Measurements from ENCODE around the gene MAMDC2.

Gene MAMDC2

DNA sequence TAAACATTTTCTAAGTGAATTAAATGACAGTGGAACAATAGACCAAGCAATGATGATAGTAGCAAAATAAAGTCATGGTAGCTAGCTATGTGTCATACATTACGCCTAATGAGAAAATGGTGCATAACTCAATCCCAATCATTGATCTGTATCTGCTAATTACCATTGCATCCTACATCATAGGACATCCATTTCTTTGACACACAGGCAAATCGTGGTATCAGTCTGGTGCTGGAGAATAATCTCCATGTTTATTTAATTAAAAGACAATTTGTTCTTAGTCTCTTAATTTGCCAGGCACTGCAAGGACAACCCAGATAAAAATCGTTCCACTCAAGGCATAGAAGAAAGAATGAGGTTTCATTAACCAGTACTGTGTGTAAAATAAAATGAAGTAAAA is 125.6 kb downstream of the MAMDC2 start:
- TF ChIP-seq CSDC2 (CRISPR knock-in tag; IDR thresholded peaks at IDR 0.05) (no peak), ZNF565 (CRISPR knock-in tag; conservative IDR thresholded peaks at IDR 0.05; ENCODE audit: low read depth) (no peak), TCF4 (CRISPR knock-in tag; IDR thresholded peaks at IDR 0.05; ENCODE audit: borderline replicate concordance) (0 out of 2 replicates have a peak, but pooled peaks have one; percentile 51)
- TF ChIP-seq, protein P1, sequence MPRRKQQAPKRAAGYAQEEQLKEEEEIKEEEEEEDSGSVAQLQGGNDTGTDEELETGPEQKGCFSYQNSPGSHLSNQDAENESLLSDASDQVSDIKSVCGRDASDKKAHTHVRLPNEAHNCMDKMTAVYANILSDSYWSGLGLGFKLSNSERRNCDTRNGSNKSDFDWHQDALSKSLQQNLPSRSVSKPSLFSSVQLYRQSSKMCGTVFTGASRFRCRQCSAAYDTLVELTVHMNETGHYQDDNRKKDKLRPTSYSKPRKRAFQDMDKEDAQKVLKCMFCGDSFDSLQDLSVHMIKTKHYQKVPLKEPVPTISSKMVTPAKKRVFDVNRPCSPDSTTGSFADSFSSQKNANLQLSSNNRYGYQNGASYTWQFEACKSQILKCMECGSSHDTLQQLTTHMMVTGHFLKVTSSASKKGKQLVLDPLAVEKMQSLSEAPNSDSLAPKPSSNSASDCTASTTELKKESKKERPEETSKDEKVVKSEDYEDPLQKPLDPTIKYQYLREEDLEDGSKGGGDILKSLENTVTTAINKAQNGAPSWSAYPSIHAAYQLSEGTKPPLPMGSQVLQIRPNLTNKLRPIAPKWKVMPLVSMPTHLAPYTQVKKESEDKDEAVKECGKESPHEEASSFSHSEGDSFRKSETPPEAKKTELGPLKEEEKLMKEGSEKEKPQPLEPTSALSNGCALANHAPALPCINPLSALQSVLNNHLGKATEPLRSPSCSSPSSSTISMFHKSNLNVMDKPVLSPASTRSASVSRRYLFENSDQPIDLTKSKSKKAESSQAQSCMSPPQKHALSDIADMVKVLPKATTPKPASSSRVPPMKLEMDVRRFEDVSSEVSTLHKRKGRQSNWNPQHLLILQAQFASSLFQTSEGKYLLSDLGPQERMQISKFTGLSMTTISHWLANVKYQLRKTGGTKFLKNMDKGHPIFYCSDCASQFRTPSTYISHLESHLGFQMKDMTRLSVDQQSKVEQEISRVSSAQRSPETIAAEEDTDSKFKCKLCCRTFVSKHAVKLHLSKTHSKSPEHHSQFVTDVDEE (CRISPR knock-in tag; IDR thresholded peaks at IDR 0.05) = peak; percentile 59; the same call in 1 of the 2 replicates
- ATAC-seq = no peak

DNA sequence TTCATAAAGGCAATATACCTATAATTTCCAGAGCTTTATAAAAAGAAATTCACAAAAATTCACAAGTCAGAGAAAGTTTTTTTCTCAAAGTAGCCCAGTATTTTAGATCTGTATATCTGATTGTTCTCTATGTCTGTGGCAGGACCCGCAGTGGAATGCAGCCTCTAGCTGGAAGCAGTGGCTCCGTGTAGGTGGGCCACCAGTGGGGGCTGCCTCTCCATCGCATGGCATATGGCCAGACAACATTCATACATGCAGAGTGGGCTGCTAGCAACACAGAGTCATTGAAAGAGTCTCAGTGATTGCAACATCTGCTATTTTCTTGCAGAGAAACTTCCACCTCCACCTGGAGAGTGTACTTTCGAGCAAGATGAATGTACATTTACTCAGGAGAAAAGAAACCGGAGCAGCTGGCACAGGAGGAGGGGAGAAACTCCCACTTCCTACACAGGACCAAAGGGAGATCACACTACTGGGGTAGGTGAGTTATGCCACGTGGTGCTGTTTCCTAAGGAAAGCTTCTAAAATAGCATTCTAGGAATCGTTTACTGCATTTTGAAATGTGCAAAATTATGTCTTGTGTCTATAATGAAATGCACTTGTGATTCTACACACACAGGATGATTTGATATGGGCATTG is 126.6 kb downstream of the MAMDC2 start:
- no peak for ATAC-seq
- TF ChIP-seq OSR1 (CRISPR knock-in tag; IDR thresholded peaks at IDR 0.05) = no peak

DNA sequence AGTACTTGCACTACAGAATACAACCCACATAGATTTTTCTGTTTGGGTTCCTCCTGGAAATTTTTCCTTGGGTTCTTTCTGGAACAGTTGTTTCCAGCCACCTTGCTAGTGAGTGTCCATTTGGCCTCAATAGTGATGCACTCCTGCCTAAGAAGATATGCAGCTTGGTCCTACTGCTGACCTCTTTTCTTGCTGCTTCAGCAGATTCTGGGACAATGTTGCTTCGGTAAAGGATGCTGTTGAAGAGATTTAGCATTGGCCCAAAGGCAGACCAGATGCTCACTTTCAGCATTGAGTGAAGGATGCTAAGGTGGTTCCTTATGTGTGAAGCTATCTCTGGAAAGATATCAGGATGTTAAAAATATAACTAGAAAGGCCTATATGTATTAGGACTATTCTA is 128.9 kb downstream of the MAMDC2 start:
- ATAC-seq = no peak
- TF ChIP-seq ISL1 (CRISPR knock-in tag; IDR thresholded peaks at IDR 0.05) (no peak), ARNTL (CRISPR knock-in tag; IDR thresholded peaks at IDR 0.05; ENCODE audit: borderline replicate concordance, low read depth) (no peak), ZFP30 (CRISPR knock-in tag; IDR thresholded peaks at IDR 0.05) (no peak)
- TF ChIP-seq, protein P2, sequence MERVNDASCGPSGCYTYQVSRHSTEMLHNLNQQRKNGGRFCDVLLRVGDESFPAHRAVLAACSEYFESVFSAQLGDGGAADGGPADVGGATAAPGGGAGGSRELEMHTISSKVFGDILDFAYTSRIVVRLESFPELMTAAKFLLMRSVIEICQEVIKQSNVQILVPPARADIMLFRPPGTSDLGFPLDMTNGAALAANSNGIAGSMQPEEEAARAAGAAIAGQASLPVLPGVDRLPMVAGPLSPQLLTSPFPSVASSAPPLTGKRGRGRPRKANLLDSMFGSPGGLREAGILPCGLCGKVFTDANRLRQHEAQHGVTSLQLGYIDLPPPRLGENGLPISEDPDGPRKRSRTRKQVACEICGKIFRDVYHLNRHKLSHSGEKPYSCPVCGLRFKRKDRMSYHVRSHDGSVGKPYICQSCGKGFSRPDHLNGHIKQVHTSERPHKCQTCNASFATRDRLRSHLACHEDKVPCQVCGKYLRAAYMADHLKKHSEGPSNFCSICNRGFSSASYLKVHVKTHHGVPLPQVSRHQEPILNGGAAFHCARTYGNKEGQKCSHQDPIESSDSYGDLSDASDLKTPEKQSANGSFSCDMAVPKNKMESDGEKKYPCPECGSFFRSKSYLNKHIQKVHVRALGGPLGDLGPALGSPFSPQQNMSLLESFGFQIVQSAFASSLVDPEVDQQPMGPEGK (CRISPR knock-in tag; IDR thresholded peaks at IDR 0.05; ENCODE audit: borderline replicate concordance) = no peak

DNA sequence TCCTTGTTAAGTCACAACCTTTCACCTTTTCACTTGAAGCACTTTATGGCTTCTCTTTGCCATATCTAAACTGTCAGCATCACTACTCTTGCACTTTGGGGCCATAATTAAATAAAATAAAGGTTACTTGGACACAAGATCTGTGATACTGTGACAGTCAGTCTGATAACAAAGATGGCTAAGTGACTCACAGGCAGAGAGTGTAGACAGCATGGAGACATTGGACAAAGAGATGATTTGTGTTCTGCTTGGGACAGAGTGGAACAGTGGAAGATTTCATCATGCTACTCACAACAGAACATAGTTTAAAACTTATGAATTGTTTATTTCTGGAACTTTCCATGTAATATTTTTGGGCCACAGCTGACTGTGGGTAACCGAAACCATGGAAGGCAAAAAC is 133.5 kb downstream of the MAMDC2 start:
- TF ChIP-seq BACH2 (CRISPR knock-in tag; IDR thresholded peaks at IDR 0.05; ENCODE audit: borderline replicate concordance) (no peak), ISL1 (CRISPR knock-in tag; IDR thresholded peaks at IDR 0.05) (peak; percentile 84)
- ATAC-seq = no peak

DNA sequence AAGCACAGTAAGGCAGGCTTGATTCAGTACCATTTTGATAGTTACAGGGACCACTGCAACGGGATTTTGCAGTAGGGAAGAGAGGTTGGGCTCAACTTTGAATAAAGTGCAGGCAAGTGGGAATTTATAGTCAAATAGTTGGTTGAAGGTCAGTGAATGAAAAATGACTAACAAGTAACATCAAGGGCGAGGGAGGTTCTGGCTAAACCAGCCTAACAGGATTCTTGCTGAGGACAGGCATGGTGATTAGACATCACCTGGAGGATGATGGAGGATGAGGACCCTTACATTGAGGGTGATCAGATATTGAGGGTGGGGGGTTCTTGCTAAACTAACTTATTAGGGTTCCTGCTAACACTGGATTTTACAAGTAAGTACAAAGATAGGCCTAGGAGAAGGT is 149.1 kb downstream of the MAMDC2 start:
- no peak for ATAC-seq

More for the DNA sequence above, 149.1 kb downstream of the MAMDC2 start:
- TF ChIP-seq, protein P3, sequence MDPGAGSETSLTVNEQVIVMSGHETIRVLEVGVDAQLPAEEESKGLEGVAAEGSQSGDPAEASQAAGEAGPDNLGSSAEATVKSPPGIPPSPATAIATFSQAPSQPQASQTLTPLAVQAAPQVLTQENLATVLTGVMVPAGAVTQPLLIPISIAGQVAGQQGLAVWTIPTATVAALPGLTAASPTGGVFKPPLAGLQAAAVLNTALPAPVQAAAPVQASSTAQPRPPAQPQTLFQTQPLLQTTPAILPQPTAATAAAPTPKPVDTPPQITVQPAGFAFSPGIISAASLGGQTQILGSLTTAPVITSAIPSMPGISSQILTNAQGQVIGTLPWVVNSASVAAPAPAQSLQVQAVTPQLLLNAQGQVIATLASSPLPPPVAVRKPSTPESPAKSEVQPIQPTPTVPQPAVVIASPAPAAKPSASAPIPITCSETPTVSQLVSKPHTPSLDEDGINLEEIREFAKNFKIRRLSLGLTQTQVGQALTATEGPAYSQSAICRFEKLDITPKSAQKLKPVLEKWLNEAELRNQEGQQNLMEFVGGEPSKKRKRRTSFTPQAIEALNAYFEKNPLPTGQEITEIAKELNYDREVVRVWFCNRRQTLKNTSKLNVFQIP (CRISPR knock-in tag; IDR thresholded peaks at IDR 0.05; ENCODE audit: borderline replicate concordance, low read depth) = no peak
- no peak for TF ChIP-seq ARNTL (CRISPR knock-in tag; IDR thresholded peaks at IDR 0.05; ENCODE audit: borderline replicate concordance, low read depth)
- TF ChIP-seq PPARA (CRISPR knock-in tag; IDR thresholded peaks at IDR 0.05; ENCODE audit: borderline replicate concordance) = no peak
- TF ChIP-seq, protein P4, sequence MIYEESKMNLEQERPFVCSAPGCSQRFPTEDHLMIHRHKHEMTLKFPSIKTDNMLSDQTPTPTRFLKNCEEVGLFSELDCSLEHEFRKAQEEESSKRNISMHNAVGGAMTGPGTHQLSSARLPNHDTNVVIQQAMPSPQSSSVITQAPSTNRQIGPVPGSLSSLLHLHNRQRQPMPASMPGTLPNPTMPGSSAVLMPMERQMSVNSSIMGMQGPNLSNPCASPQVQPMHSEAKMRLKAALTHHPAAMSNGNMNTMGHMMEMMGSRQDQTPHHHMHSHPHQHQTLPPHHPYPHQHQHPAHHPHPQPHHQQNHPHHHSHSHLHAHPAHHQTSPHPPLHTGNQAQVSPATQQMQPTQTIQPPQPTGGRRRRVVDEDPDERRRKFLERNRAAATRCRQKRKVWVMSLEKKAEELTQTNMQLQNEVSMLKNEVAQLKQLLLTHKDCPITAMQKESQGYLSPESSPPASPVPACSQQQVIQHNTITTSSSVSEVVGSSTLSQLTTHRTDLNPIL (CRISPR knock-in tag; IDR thresholded peaks at IDR 0.05; ENCODE audit: low read depth) = no peak
- no peak for TF ChIP-seq ZFP30 (CRISPR knock-in tag; IDR thresholded peaks at IDR 0.05)
- TF ChIP-seq, protein P1 (CRISPR knock-in tag; IDR thresholded peaks at IDR 0.05) = no peak
- TF ChIP-seq, protein P5, sequence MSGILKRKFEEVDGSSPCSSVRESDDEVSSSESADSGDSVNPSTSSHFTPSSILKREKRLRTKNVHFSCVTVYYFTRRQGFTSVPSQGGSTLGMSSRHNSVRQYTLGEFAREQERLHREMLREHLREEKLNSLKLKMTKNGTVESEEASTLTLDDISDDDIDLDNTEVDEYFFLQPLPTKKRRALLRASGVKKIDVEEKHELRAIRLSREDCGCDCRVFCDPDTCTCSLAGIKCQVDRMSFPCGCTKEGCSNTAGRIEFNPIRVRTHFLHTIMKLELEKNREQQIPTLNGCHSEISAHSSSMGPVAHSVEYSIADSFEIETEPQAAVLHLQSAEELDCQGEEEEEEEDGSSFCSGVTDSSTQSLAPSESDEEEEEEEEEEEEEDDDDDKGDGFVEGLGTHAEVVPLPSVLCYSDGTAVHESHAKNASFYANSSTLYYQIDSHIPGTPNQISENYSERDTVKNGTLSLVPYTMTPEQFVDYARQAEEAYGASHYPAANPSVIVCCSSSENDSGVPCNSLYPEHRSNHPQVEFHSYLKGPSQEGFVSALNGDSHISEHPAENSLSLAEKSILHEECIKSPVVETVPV (CRISPR knock-in tag; IDR thresholded peaks at IDR 0.05) = no peak
- no peak for TF ChIP-seq ZNF565 (CRISPR knock-in tag; conservative IDR thresholded peaks at IDR 0.05; ENCODE audit: low read depth)
- no peak for TF ChIP-seq ZNF70 (CRISPR knock-in tag; IDR thresholded peaks at IDR 0.05)
- TF ChIP-seq CSDC2 (CRISPR knock-in tag; IDR thresholded peaks at IDR 0.05) = no peak
- TF ChIP-seq RARB (CRISPR knock-in tag; IDR thresholded peaks at IDR 0.05) = no peak
- TF ChIP-seq OSR1 (CRISPR knock-in tag; IDR thresholded peaks at IDR 0.05) = no peak
- no peak for TF ChIP-seq ISL1 (CRISPR knock-in tag; IDR thresholded peaks at IDR 0.05)
- no peak for TF ChIP-seq ZNF8 (CRISPR knock-in tag; IDR thresholded peaks at IDR 0.05)

Measured in SK-N-SH treated with all-trans-retinoic acid at 6 μM for 48 hours (cell line).